GM19025 (cell line): ENCODE measurements around the gene APOBEC3F.

Experiments used
- ATAC-seq: cut with Tn5 transposase; IDR thresholded peaks from one replicate; pipeline ENCODE4 v1.9.1; 2021; ENCODE audit warnings: mild to moderate bottlenecking, low read depth, moderate library complexity; ENCODE audit not compliant: unreplicated experiment

The APOBEC3F gene

DNA sequence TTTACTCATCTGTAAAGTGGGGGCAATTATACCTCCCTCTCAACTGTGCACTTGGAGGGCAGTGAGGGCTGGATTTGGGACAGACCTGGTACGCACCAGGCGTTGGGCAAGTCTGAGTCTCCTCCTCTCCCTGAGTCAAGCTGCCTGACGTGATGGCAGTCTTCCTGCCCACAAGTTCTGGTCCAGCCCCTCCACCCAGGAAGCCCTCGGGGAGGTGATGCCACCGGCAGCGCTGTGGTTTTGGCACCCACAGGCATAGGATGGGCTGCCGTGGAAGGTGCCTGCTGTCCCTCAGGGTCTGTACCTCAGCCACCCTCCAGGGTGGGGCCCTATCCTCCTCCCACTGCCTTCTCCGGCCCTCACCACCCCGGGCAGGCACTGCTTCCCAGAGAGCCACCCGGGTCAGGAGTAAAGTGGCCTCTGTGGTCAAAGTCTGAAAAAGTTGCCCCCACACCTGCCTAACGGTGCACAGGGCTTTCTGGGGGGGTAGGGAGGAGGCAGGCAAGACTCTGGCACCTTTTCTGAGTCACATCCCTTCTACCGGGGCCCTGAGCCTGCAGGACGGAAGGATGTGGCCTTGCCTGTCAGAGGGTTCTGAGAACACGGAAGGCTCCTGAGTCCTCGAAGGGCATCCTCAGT, 49.9 kb downstream of the APOBEC3F start:
- ATAC-seq: no peak

GRCh38 chr22:39091126-39092081, 50.7 kb downstream of the APOBEC3F start:
- ATAC-seq: no peak

DNA sequence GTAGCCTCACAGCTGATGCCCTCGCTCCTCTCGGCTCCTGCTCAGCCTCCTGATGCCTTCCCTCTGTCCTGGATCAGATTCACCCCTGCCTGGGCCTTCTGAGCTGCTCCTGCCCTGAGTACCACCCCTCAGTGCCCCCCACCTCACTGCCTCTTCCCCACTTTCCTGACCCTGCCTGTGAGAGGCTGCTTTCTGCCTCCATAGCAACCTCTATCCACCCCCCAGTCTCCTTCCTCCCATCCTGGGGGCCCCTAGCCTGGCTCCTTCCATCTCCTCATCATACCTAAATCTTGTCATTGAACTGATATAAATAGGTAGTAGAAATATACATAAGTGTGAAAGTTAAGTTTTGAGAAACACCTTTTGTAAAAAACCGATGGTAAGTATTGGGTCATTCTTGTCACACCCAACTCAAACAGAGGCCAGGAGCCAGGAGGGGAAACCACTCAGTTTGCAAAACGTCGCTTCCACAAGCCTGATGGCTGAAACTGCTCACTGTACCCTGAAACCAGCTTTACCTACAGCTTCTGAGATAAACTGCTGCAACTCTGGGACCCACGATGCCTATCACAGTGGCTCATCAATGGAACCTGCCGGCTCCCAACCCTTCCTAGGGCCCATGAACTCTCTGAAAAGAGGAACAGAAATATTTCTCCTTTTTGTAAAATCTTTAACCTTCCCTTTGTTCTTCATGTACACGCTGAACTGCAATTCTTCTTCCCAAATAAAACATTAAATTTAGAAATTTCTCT, 51.6 kb downstream of the APOBEC3F start:
- no peak for ATAC-seq

DNA sequence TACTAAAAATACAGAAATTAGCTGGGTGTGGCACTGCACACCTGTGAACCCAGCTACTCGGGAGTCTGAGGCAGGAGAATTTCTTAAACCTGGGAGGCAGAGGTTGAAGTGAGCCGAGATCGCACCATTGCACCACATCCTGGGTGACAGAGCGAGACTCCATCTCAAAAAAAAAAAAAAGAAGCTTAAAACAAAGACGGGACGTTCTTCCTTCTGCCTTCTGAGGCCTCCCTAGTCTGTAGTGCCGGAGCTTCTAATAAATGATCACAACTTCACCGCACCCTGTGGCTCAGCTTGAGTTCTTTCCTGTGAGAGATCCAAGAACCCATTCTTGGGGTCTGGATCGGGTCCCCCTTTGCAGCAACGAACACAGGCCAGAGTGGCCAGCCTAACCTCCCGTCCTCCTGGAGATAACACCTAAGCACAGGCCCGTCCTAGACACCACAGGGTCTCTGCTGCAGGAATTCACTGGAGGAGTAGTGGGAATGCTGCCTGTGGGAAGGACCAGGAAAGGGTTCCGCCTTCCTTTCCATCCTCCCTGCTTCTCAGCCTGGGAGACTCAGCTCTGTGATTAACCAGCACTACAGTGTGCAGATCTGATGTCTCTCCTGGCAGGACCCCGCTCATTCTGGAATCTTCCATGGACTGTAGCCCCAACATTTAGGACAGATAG, 54.2 kb downstream of the APOBEC3F start:
- no peak for ATAC-seq

DNA sequence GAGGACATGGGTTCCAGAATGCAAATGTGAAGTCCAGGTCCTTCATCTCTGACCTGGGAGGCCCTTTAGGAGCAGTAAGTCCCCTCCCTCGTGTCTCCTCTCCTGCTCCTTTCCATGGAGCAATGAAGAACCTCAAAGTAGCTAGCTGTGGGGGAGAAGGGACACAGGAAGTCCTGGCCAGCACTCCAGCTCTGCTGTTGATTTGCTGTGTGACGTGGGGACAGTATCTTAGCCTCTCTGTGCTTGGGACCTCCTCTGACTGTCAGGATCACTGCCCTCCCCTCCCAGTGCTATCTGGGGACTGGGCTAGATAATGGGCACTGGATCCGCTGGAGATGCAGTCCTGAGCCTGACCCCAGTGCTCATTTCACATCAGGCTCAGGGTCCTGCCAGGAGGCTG, 55.3 kb downstream of the APOBEC3F start:
- no peak for ATAC-seq

- ATAC-seq: no peak
Observed at GRCh38 chr22:39097098-39098020, 56.7 kb downstream of the APOBEC3F start, which contains the start of gene APOBEC3H. APOBEC3H (plus strand) TSS chr22:39097244; CDS start chr22:39100279, 3,035 bp downstream.

- ATAC-seq: no peak
Observed at GRCh38 chr22:39098026-39098425, 57.4 kb downstream of the APOBEC3F start.

- ATAC-seq: no peak
Observed at GRCh38 chr22:39098576-39098975, 57.9 kb downstream of the APOBEC3F start.

- ATAC-seq: no peak
Observed at GRCh38 chr22:39101226-39101625, 60.6 kb downstream of the APOBEC3F start.

GRCh38 chr22:39103431-39103830, 62.8 kb downstream of the APOBEC3F start:
- no peak for ATAC-seq
